T-helper 2 cell treated with Interferon-gamma antibody and Interleukin-4, amounts not matched to agents 5 μg/mL and 100 μg/mL, for 36 hours (primary cell): ENCODE measurements around the gene PIP4K2A.
A peak's percentile ranks its signal among the peaks of the same experiment; 100 is the strongest.

Experiments used
- DNase-seq: peaks from one replicate; pipeline ENCODE4 v3.0.0; 2021; ENCODE audit warnings: low spot score
- H3K27ac Mint-ChIP-seq: one replicate; pipeline ENCODE4 v1.8.0; 2021; ENCODE audit warnings: mild to moderate bottlenecking, mixed read lengths
- H3K27me3 Mint-ChIP-seq: one replicate; pipeline ENCODE4 v1.8.0; 2021; ENCODE audit warnings: low read depth, mixed read lengths
- H3K36me3 Mint-ChIP-seq: one replicate; pipeline ENCODE4 v1.8.0; 2021; ENCODE audit warnings: low read depth, mixed read lengths
- H3K4me1 Mint-ChIP-seq: one replicate; pipeline ENCODE4 v1.8.0; 2021; ENCODE audit warnings: low read depth, mixed read lengths
- H3K4me3 Mint-ChIP-seq: one replicate; pipeline ENCODE4 v1.8.0; 2022; ENCODE audit warnings: mild to moderate bottlenecking, moderate library complexity, mixed read lengths
- H3K9me3 Mint-ChIP-seq: one replicate; pipeline ENCODE4 v1.8.0; 2021; ENCODE audit warnings: mixed read lengths

PIP4K2A gene

DNA sequence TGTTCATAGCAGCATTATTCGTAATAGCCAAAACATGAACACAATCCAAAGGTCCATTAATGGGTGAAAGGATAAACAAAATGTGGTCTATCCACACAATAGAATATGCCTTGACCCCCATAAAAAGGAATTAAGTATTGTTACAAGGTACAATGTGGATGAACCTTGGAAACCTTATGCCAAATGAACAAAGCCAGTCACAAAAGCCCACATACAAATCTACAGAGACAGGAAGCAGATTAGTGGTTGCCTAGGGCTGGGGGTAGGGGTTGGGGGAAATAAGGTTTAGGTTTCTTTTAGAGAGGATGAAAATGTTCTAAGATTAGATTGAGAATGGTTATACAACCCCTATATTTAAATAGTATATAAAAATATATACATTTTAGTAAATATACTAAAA lies 34.8 kb downstream of the PIP4K2A start:
- no peak for DNase-seq
- Mint-ChIP-seq H3K36me3 (peaks cover 8% of the 10 kb centered on the region), H3K4me3 (peak overlapping the region; percentile 63), H3K4me1 (peaks cover 77% of the 10 kb centered on the region), H3K9me3 (no peaks in the 10 kb centered on the region), H3K27ac (peak overlapping the region; percentile 47), H3K27me3 (no peaks in the 10 kb centered on the region)

DNA sequence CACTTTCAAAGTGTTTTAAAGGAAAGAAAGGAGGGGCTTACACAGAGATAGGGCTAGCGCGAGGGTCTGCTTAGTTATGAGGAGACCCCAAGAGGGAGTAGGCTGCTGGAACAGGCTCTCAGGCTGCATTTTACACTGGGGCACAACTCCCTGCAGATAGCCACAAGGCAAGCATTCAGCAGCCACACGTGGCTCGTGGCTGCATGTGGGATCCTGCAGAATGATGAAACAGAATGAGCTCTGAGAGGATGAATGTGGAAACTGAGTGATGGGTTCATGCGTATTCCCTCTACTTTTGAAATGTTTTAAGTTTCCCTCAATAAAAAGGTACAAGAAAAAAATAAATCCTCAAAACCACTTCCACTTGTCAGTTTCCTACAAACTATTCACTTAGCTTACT lies 37.0 kb downstream of the PIP4K2A start:
- peak overlapping the region; percentile 35 for H3K4me3 Mint-ChIP-seq
- no peaks in the 10 kb centered on the region for H3K27me3 Mint-ChIP-seq
- H3K27ac Mint-ChIP-seq: peak overlapping the region; percentile 27
- peaks cover 76% of the 10 kb centered on the region for H3K4me1 Mint-ChIP-seq
- DNase-seq: no peak
- H3K36me3 Mint-ChIP-seq: peaks cover 11% of the 10 kb centered on the region
- no peaks in the 10 kb centered on the region for H3K9me3 Mint-ChIP-seq

DNA sequence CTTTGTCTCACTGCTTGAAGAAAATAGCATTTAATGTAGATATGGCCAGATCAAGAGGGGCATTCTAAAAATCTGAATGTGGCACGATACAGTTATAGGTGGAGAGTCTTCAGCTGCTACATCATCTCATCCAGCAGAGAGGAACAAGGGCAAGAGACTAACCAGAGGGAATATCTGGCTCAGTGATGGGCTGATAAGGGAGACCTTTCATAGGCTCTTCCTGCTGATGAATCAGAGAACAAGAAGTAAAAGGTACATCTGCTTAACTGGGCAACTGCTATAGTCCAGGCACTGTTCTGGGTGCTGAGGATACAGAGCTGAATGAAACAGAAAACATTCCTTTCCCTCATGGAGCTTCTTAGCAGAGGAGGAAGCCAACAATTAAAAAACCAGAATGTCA lies 37.9 kb downstream of the PIP4K2A start:
- Mint-ChIP-seq H3K4me1 (peaks cover 75% of the 10 kb centered on the region), H3K27ac (no peak overlapping the region), H3K9me3 (no peaks in the 10 kb centered on the region), H3K27me3 (no peaks in the 10 kb centered on the region), H3K4me3 (peak overlapping the region; percentile 20), H3K36me3 (peaks cover 12% of the 10 kb centered on the region)
- no peak for DNase-seq

DNA sequence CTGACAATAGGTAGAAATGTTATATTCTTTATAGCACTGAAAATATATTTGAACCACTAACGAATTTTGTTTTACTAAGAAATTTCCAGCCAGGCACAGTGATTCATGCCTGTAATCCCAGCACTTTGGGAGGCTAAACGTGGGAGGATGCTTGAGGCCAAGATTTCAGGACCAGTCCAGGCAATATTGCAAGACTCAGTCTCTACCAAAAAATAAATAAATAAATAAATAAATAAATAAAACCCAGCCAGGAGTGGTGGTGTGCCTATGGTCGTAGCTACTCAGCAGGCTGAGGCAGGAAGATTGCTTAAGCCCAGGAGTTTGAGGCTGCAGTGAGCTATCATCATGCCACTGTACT lies 39.8 kb downstream of the PIP4K2A start:
- Mint-ChIP-seq H3K27me3 (no peaks in the 10 kb centered on the region), H3K9me3 (no peaks in the 10 kb centered on the region), H3K27ac (no peak overlapping the region), H3K36me3 (peaks cover 15% of the 10 kb centered on the region), H3K4me3 (no peak overlapping the region), H3K4me1 (peaks cover 71% of the 10 kb centered on the region)
- no peak for DNase-seq

DNA sequence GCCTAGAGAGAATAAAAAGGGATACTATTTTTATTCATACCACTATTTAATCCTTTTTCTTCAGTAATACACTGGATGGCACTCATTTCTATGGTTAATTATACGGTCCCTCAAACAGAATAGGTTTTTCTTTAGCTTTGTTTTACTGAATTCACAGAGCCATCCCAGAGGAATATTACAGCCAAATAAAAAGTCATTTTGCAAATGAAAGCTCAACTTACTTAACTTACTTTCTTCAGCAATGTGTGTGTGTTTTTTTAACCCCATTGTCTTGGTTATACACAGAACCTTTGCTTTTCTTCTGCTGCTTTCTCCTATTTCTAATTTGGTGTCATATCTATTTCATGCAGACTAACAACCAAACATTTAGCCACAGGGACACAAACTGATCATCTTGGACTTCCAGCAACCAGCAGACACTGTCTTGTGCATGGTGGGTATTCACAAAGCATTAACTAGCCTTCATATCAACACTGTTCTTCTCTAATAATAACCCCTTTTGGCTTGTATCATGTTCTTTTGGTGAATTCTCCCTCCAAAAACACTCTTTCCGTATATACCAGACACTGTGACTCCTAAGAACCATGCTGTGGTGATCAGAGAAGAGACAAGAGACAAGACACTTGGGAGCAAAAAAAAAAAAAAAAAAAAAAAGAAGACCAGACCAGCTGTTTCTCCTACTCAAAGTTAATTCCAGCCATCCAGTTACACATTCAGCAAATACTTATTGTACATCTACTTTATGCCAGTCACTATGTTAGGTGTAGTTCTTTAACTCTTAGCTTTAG lies 40.4 kb downstream of the PIP4K2A start:
- Mint-ChIP-seq H3K4me1 (peaks cover 71% of the 10 kb centered on the region), H3K4me3 (no peak overlapping the region), H3K27me3 (no peaks in the 10 kb centered on the region), H3K36me3 (peaks cover 15% of the 10 kb centered on the region), H3K27ac (no peak overlapping the region), H3K9me3 (no peaks in the 10 kb centered on the region)
- no peak for DNase-seq

DNA sequence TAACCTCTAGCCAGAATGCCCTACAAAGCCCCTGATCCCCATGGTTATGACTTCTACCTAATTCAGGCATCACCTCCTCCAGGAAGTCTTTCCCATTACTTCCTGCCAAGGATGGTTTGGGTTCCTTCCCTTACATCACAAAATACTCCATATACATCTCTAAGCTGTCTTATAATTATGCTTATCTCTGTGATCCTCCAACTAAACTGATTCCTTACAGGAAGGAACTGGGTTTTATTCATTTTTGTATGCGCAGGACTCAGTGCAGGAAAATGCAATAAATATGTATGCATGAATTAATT lies 41.3 kb downstream of the PIP4K2A start:
- Mint-ChIP-seq H3K4me1 (peaks cover 69% of the 10 kb centered on the region), H3K27me3 (no peaks in the 10 kb centered on the region), H3K4me3 (no peak overlapping the region), H3K9me3 (no peaks in the 10 kb centered on the region), H3K36me3 (peaks cover 12% of the 10 kb centered on the region), H3K27ac (peak overlapping the region; percentile 9)
- DNase-seq: no peak

DNA sequence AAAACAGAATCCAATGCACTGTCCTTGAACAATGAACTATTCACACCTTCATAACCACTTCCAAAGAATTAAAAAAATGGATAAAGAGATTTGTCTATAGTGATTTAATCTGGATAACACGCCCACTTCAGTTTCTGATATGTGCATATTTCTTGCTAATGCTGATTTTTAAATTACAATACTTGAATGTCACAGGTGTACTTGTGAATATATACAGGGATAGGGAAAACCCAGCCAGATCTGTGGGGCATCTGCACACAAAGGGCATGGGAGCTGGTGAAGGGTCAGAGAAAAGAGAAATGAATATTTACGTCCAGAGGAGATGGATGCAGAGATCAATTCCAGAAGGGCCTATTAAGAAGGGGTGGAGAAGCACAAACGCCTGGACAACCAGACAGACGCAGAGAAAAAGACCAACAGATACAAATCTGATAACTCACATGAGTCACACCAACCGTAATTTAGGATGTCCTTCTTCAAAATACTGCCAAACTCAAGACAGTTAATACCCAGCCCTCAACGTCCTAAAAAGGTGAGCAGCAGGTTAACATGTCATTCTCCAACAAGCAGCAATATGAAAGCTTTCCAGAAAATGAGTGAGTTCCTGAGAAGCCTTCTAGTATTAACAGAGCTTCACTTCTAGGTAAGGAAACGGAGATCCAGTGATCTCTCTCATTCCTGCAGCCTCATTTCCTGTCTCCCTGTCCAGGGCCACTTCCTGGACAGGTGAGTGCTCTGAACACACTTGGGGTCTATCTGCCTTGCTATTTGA lies 41.9 kb downstream of the PIP4K2A start:
- H3K4me3 Mint-ChIP-seq: no peak overlapping the region
- peaks cover 67% of the 10 kb centered on the region for H3K4me1 Mint-ChIP-seq

DNA sequence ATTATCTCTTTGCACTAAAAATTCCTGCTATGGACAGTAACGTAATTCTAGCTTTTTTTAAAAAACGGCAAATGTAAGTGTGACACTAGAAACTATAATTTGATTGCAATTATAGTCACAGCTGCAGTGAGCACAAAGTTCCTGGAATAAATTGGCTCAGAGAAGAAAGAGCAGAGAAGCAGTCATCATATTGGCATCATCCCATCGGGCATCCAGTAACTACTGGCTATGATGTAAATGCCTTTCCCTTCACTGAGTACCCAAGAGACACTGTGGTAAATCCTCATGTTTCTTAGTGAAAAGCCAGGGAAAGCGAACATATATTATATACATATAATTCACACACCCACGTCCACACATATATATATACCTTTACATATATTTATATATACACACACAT lies 43.6 kb downstream of the PIP4K2A start:
- Mint-ChIP-seq H3K27me3 (no peaks in the 10 kb centered on the region), H3K36me3 (peaks cover 7% of the 10 kb centered on the region), H3K9me3 (no peaks in the 10 kb centered on the region), H3K4me3 (no peak overlapping the region), H3K4me1 (peaks cover 62% of the 10 kb centered on the region), H3K27ac (no peak overlapping the region)
- no peak for DNase-seq

More for the DNA sequence above, 41.9 kb downstream of the PIP4K2A start:
- H3K27ac Mint-ChIP-seq: peak overlapping the region; percentile 11
- no peaks in the 10 kb centered on the region for H3K9me3 Mint-ChIP-seq
- no peaks in the 10 kb centered on the region for H3K27me3 Mint-ChIP-seq
- H3K36me3 Mint-ChIP-seq: peaks cover 11% of the 10 kb centered on the region
- DNase-seq: no peak

DNA sequence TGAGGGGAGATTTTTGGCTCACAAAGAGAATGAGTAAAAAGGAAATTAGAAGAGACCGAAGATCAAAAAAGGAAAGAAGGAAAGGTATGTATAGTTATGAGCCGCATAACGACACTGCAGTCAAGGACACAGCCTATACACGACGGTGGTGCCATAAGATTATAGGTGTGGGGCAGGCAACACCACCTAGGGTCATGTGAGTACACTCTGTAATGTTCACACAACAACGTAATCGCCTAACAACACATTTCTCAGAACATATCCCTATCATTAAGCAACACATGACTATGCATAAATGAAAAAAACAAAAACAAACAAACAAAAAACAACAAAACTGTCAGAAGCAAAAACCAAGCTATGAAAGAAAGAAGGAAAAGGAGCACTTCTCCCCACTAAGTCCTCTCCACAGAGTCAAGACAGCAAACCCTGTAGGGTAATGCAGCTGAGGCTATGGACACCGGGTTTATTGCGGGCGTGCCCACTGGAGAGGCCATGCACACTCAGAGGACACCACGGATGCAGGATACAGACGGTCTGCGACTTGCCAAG lies 45.1 kb downstream of the PIP4K2A start:
- Mint-ChIP-seq H3K4me1 (peaks cover 67% of the 10 kb centered on the region), H3K36me3 (peaks cover 7% of the 10 kb centered on the region), H3K9me3 (no peaks in the 10 kb centered on the region), H3K27me3 (no peaks in the 10 kb centered on the region), H3K4me3 (peak overlapping the region; percentile 62), H3K27ac (peak overlapping the region; percentile 77)
- no peak for DNase-seq

DNA sequence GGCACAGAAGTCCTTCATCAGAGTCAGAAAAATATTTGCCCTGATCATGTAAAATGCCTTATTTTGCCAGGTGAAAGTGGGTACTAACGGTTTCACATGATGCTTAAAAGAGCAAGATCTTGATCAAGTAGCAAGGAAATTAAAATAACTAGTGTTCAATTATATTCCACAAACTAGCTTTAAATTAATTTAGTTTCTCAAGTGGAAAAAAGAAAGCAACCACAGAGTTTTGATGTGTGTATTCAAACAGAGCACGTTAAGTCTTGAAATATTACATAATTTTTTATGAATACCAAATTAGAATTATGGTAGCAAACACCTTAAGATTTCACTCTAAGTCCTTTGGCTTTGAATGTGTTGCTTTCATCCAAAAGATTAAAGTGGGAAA lies 47.3 kb downstream of the PIP4K2A start:
- DNase-seq: no peak
- H3K4me1 Mint-ChIP-seq: peaks cover 57% of the 10 kb centered on the region
- no peaks in the 10 kb centered on the region for H3K27me3 Mint-ChIP-seq
- peak overlapping the region; percentile 86 for H3K4me3 Mint-ChIP-seq
- no peaks in the 10 kb centered on the region for H3K9me3 Mint-ChIP-seq
- H3K36me3 Mint-ChIP-seq: peaks cover 5% of the 10 kb centered on the region
- peak overlapping the region; percentile 89 for H3K27ac Mint-ChIP-seq

DNA sequence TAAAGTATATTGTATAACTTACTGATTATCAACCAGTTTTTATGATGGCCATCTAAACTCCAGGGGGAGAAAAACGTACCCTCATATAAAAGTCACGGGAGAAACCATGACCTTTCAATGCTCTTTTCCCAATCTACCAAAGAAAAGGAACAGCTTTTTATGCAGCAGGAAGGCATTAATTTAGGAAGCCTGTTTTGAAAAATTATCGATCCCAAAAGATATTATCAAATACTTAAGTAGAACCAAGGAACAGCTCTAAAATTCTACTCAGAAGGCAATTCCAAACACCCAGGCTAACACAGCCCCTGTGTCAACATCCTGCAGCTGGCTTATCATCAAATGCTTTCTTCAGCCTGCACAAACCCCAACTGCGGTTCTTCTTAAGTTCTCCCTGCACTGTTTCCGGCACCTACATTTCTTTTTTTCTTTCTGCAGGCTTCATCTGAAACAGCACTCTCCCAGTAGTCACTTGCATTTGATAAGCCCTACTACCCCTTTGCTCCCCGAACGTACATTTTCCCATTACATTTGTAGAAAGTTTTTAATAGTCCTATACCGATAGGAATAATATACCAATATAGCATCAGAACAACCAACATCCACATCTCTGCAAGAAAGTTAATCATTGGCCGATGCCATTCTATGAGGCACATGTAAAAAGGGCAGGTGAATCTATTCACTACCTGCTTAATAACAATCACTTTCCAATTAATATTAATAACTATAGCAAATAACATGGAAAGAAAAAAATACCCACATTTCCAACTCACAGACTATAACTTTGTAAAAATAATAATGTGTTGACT lies 47.9 kb downstream of the PIP4K2A start:
- H3K4me3 Mint-ChIP-seq: peak overlapping the region; percentile 86
- peak overlapping the region; percentile 89 for H3K27ac Mint-ChIP-seq
- peaks cover 60% of the 10 kb centered on the region for H3K4me1 Mint-ChIP-seq
- H3K9me3 Mint-ChIP-seq: no peaks in the 10 kb centered on the region
- H3K36me3 Mint-ChIP-seq: peaks cover 6% of the 10 kb centered on the region
- DNase-seq: peak; percentile 56
- H3K27me3 Mint-ChIP-seq: no peaks in the 10 kb centered on the region

DNA sequence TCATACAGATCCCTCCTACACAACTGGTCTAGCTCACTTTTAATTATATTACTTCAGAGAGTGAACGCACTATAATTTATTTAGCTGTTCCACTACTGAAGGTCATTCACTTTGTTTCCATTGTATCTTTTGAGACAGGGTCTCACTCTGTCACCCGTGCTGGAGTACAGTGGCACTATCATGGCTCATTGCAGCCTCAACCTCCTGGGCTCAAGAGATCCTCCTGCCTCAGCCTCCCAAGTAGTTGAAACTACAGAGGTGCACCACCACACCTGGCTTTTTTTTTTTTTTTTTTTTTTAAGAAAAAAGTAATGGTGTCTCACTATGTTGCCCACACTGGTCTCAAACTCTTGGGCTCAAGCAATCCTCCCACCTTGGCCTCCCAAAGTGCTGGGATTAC lies 49.0 kb downstream of the PIP4K2A start:
- Mint-ChIP-seq H3K4me3 (no peak overlapping the region), H3K9me3 (no peaks in the 10 kb centered on the region), H3K27me3 (no peaks in the 10 kb centered on the region), H3K27ac (no peak overlapping the region), H3K36me3 (peaks cover 9% of the 10 kb centered on the region), H3K4me1 (peaks cover 64% of the 10 kb centered on the region)
- no peak for DNase-seq

DNA sequence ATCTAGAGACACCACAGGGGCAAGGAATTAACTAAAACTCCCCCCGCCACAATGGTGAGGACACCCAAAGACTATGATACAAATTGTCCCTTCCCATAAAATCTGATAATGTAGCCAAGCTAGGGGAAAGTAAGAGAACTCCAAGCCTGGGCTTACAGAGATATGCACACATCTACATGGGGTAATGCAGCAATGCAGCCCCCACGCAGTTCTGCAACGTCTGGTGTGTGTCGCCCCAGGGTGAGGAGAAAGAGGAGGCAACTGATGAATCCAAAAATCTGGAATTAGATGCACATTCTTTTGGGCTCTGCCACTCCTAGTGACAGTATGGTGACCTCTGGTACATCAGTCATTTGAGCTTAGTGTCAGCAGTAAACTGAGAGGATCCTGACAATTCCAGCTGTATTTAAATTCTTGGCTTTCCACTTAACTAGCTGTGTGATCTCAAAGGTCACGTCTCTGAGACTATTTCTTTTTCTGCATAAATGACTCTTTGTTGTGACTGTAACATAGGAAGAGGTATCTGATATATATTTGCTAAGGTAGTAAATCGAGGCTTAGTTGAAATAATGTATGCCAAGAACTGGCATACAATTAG lies 51.5 kb downstream of the PIP4K2A start:
- H3K36me3 Mint-ChIP-seq: peaks cover 9% of the 10 kb centered on the region
- no peak overlapping the region for H3K27ac Mint-ChIP-seq
- no peaks in the 10 kb centered on the region for H3K27me3 Mint-ChIP-seq
- no peaks in the 10 kb centered on the region for H3K9me3 Mint-ChIP-seq
- H3K4me1 Mint-ChIP-seq: peaks cover 62% of the 10 kb centered on the region
- H3K4me3 Mint-ChIP-seq: no peak overlapping the region
- no peak for DNase-seq
